ENCODE data around the gene PRKN. TPM values are rescaled to one million over a fixed set of nuclear protein-coding genes. Genes with fewer than 3 reads are reported as not detected.

PRKN gene
- total and polyA plus RNA-seq, 9 of the 15 experiments (the other 6 are each of a cell fraction or from before 2014, with no cell fraction given) = 0.03 to 0.96 (median 0.15) TPM; not detected in 2

- no peak for FAIRE-seq
- H3K4me3 ChIP-seq = no peak overlapping the region
- H3K36me3 ChIP-seq (ENCODE audit: control insufficient read depth, insufficient read depth, low read length) = no peaks in the 10 kb centered on the region
- H3K4me1 ChIP-seq (replicated peaks in 1 of 2; ENCODE audit: control insufficient read depth in 2 of 2, insufficient read depth in 2 of 2, low read length in 2 of 2) = peaks cover 3 to 21% of the 10 kb centered on the region in 2 experiments; a peak in 4 of 5 replicates
- no TSS peak for BruUV-seq (replicated peaks)
- no peak overlapping the region for H3K27ac ChIP-seq (ENCODE audit: extremely low read depth, low read depth, low read length)
- H3K9me3 ChIP-seq (replicated peaks; ENCODE audit: control insufficient read depth, insufficient read depth, low read depth, low read length) = peaks cover 11% of the 10 kb centered on the region
- no peak; the same call in 2 of the 3 replicates for ATAC-seq
- H3K9ac ChIP-seq (ENCODE audit: insufficient read depth in 1 of 2, low read depth in 2 of 2, low read length in 2 of 2) = no peak overlapping the region
- no peaks in the 10 kb centered on the region for H3K9me1 ChIP-seq (ENCODE audit: control insufficient read depth, insufficient read depth, low read length)
- intact Hi-C loops (cut with micrococcal nuclease) (no loop called here), in situ Hi-C loops (cut with MboI) (no loop called here)
- H3K79me2 ChIP-seq (ENCODE audit: control insufficient read depth, insufficient read depth, low read length) = no peaks in the 10 kb centered on the region
- H4K20me1 ChIP-seq (replicated peaks; ENCODE audit: control insufficient read depth, insufficient read depth, low read length) = no peaks in the 10 kb centered on the region
- 3% methylated on average over 4 of the region's 4 CpGs for WGBS (ENCODE audit: insufficient coverage, low coverage, missing lambda C conversion rate)
- no peak overlapping the region; the same call in 1 of the 2 replicates for H2AFZ ChIP-seq (ENCODE audit: low read depth, low read length)
- DNase-seq (ENCODE audit: extremely low read depth in 1 of 4, low spot score in 3 of 4) = peak in 1 of 4 experiments; percentile 20
- POLR2A ChIA-PET = no interaction called here
- H3K27me3 ChIP-seq (ENCODE audit: control insufficient read depth in 2 of 2, insufficient read depth in 2 of 2, low read length in 2 of 2) = peaks cover 24 to 34% of the 10 kb centered on the region in 2 experiments; a peak in 4 of 5 replicates
- no peak overlapping the region for H3K4me2 ChIP-seq (ENCODE audit: insufficient read depth, low read length)
- CTCF ChIA-PET (ENCODE audit: low intra/inter-chr PET ratio) = no interaction called here
- TF ChIP-seq EGR1 (conservative IDR thresholded peaks at IDR 0.05) (no peak), RREB1 (CRISPR knock-in tag; IDR thresholded peaks at IDR 0.05) (no peak), SRSF9 (IDR thresholded peaks at IDR 0.05; ENCODE audit: borderline replicate concordance, low read depth, low read length) (no peak), ZNF436 (CRISPR knock-in tag; IDR thresholded peaks at IDR 0.05) (no peak), SETDB1 (IDR thresholded peaks at IDR 0.05; ENCODE audit: low read length) (no peak), ZNF318 (IDR thresholded peaks at IDR 0.05; ENCODE audit: borderline replicate concordance in 1 of 2, low read depth in 1 of 2) (no peak)
Observed at GRCh38 chr6:161411265-161411944, 1316.2 kb downstream of the PRKN start.
